Ovary (tissue), 9 donors: ENCODE measurements around the gene MRPL33. TPM values are rescaled to one million over a fixed set of nuclear protein-coding genes. Genes with fewer than 3 reads are reported as not detected.
"Not testable (repeated sequence)": the region's sequence is repeated elsewhere in the genome, so short reads cannot be mapped to it uniquely, and the experiment has no call there.

Experiments
- DNase-seq, 5 donors: peaks; one replicate each; pipeline ENCODE4 v3.0.0-alpha.2; 2019 to 2020
- H3K27ac ChIP-seq, 2 donors: fragments of 200-600 bp; one replicate each; pipeline versions ENCODE4 v1.5.1 to v1.8.0; 2019 to 2022
- H3K27me3 ChIP-seq: fragments of 200-600 bp; one replicate; pipeline ENCODE4 v1.8.0; 2022
- H3K36me3 ChIP-seq: fragments of 200-600 bp; sonication (generic); one replicate; pipeline ENCODE4 v1.5.1; 2019
- H3K4me1 ChIP-seq: one replicate; pipeline ENCODE4 v1.8.1; 2013; ENCODE audit warnings: mild to moderate bottlenecking, moderate library complexity; ENCODE audit not compliant: insufficient read depth
- H3K4me3 ChIP-seq: fragments of 200-600 bp; sonication (generic); one replicate; pipeline ENCODE4 v1.5.1; 2017
- H3K9me3 ChIP-seq, 2 donors: fragments of 200-600 bp in 1 of 2; sonication (generic) in 1 of 2; one replicate each; pipeline versions ENCODE4 v1.5.1 to v1.8.1; 2013 to 2019; ENCODE audit warnings: mild to moderate bottlenecking in 1 of 2, moderate library complexity in 1 of 2
- CTCF ChIP-seq, 3 donors: fragments of 450-650 bp in 2 of 3; fragments of 200-600 bp in 1 of 3; IDR thresholded peaks; one replicate each; pipeline versions ENCODE4 v1.5.1 to v1.8.0; 2016 to 2022; ENCODE audit warnings: antibody characterized with exemption in 3 of 3, mild to moderate bottlenecking in 1 of 3
- EP300 ChIP-seq: sonication (generic); formaldehyde crosslinking; IDR thresholded peaks from one replicate; pipeline ENCODE4 v1.6.1; 2017; ENCODE audit warnings: antibody characterized with exemption
- POLR2A ChIP-seq: fragments of 450-650 bp; IDR thresholded peaks from one replicate; pipeline ENCODE4 v1.6.1; 2017; ENCODE audit warnings: antibody characterized with exemption, mild to moderate bottlenecking, moderate library complexity
- WGBS, 3 donors: extraction: QIAGEN DNeasy Blood & Tissue Kit in 1 of 3; methylation state at CpG; one replicate each; pipeline versions ENCODE4 v1.1.5 to v1.1.7; 2013 to 2017; 5-methylcytosine and 5-hydroxymethylcytosine counted together
- intact Hi-C, 4 donors: fragments of 100-400 bp; cut with DNase I; formaldehyde crosslinking; loops; one replicate each; pipeline versions ENCODE4 v1.11.0 to v1.15.1; 2022 to 2023
- polyA plus RNA-seq, 2 donors: library from polyadenylated mRNA; stranded (reverse); fragments of 200-250 nt in 1 of 2; fragments of 350-450 nt in 1 of 2; fragmentation: Illumina TruSeq in 1 of 2; extraction: RNeasy Lipid Tissue Mini Kit (QIAGEN cat#74804) in 1 of 2; gene quantifications; one replicate each; pipeline ENCODE4 v1.2.3, GENCODE V29; 2013 to 2014
- total RNA-seq, 7 donors: library from RNA; depleted of rRNA in 2 of 7; stranded (reverse); fragments of >200 nt in 2 of 7; fragmentation: NEBNext Ultra II Directional in 3 of 7; extraction: Animal tissue kit (Norgen Biotek cat#: 25700) in 3 of 7; gene quantifications; one replicate each; pipeline versions ENCODE4 v1.1.0 to v1.2.4, GENCODE V29; 2016 to 2023
- donor health status: DM: no; HTN: no; CAD: no; lungs with moderate emphysema.
- donor health status: DM: no; HTN: no; CAD: no.
- donor health status: Bipolar disorder and iron deficiency.
- donor health status: DM: yes; HTN: yes; CAD: no.
- donor health status: DM: no; HTN: no; CAD: no.
- donor health status: DM: yes; HTN: yes; CAD: no.

The MRPL33 gene
- total and polyA plus RNA-seq, 9 donors = 50.5 to 246 (median 63.2) TPM

GRCh38 chr2:27746325-27746724, 25.2 kb upstream of the MRPL33 start:
- intact Hi-C loops = no loop called here
- no peak for DNase-seq
- Histone ChIP-seq H3K4me1 (no peaks in the 10 kb centered on the region), H3K4me3 (no peak overlapping the region), H3K27me3 (no peaks in the 10 kb centered on the region), H3K9me3 (no peaks in the 10 kb centered on the region), H3K36me3 (no peaks in the 10 kb centered on the region), H3K27ac (no peak overlapping the region)
- TF ChIP-seq CTCF (IDR thresholded peaks at IDR 0.05) (no peak), EP300 (no peak), POLR2A (no peak)
- WGBS, 3 donors = 61 to 70% (median 64%) methylated on average over 2 of the region's 2 CpGs

GRCh38 chr2:27747827-27748352, 23.6 kb upstream of the MRPL33 start:
- Histone ChIP-seq H3K4me3 (no peak overlapping the region), H3K36me3 (no peaks in the 10 kb centered on the region), H3K9me3 (no peaks in the 10 kb centered on the region), H3K27me3 (no peaks in the 10 kb centered on the region), H3K4me1 (no peaks in the 10 kb centered on the region), H3K27ac (no peak overlapping the region)
- intact Hi-C loops = no loop called here
- DNase-seq = no peak
- WGBS, 3 donors = 75 to 90% (median 79%) methylated on average over 6 of the region's 6 CpGs
- no peak for TF ChIP-seq POLR2A
- no peak for TF ChIP-seq CTCF (IDR thresholded peaks at IDR 0.05)
- no peak for TF ChIP-seq EP300

- H3K27me3 ChIP-seq, intact Hi-C loops, H3K4me3 ChIP-seq, H3K27ac ChIP-seq, H3K9me3 ChIP-seq, H3K4me1 ChIP-seq, H3K36me3 ChIP-seq, DNase-seq: not testable (repeated sequence)
- WGBS, 3 donors = 84 to 93% (median 91%) methylated on average over 2 of the region's 2 CpGs
Measured at GRCh38 chr2:27748803-27749554, 22.5 kb upstream of the MRPL33 start.

GRCh38 chr2:27751377-27751776, 20.1 kb upstream of the MRPL33 start:
- intact Hi-C loops = no loop called here
- Histone ChIP-seq H3K4me1 (no peaks in the 10 kb centered on the region), H3K4me3 (no peak overlapping the region), H3K27ac (no peak overlapping the region), H3K27me3 (no peaks in the 10 kb centered on the region), H3K36me3 (no peaks in the 10 kb centered on the region), H3K9me3 (no peaks in the 10 kb centered on the region)
- 72 to 89% (median 85%) methylated on average over 6 of the region's 6 CpGs for WGBS, 3 donors
- TF ChIP-seq CTCF (IDR thresholded peaks at IDR 0.05) (no peak), EP300 (no peak), POLR2A (no peak)
- DNase-seq = no peak

GRCh38 chr2:27752551-27753237, 18.8 kb upstream of the MRPL33 start:
- H3K4me1 ChIP-seq = no peaks in the 10 kb centered on the region
- H3K36me3 ChIP-seq = no peaks in the 10 kb centered on the region
- intact Hi-C loops = no loop called here
- no peak for TF ChIP-seq CTCF (IDR thresholded peaks at IDR 0.05)
- no peak for TF ChIP-seq EP300
- TF ChIP-seq POLR2A = no peak
- no peak for DNase-seq
- 56 to 70% (median 62%) methylated on average over 16 of the region's 16 CpGs for WGBS, 3 donors
- no peaks in the 10 kb centered on the region for H3K9me3 ChIP-seq
- H3K27me3 ChIP-seq = no peaks in the 10 kb centered on the region
- no peak overlapping the region for H3K4me3 ChIP-seq
- H3K27ac ChIP-seq = no peak overlapping the region
